ENCODE results near the gene EMC7.

Gene EMC7

GRCh38 chr15:34038871-34039789, 62.5 kb downstream of the EMC7 start, which contains the start of gene AVEN:
Gene AVEN (minus strand): TSS chr15:34039204. CDS start chr15:34039046, 158 bp downstream.
- DNase-seq (ENCODE audit: low read depth in 3 of 3) = peak; percentile 23 to 63 (median 44)

- peak; percentile 52 to 64 (median 61) for DNase-seq (ENCODE audit: low read depth in 3 of 3)
Measured at GRCh38 chr15:34038023-34038870, 63.4 kb downstream of the EMC7 start.
